K562 (cell line): ENCODE data around the gene AMBP. TPM values are rescaled to one million over a fixed set of nuclear protein-coding genes. Genes with fewer than 3 reads are reported as not detected.

Source experiments
- BRF1 ChIP-seq: IDR thresholded peaks from 3 replicates; pipeline ENCODE4 v1.6.1; 2011; ENCODE audit warnings: borderline replicate concordance, mild to moderate bottlenecking; ENCODE audit not compliant: insufficient read length; ENCODE audit errors: extremely low read depth
- C11orf30 ChIP-seq: fragments of 450-650 bp; IDR thresholded peaks from 2 replicates; pipeline ENCODE4 v1.6.1; 2016; ENCODE audit warnings: low read depth, mild to moderate bottlenecking
- CBFA2T3 ChIP-seq: fragments of 450-650 bp; IDR thresholded peaks from 2 replicates; pipeline ENCODE4 v1.6.1; 2017
- CHD4 ChIP-seq: fragments of 200-600 bp; sonication (generic); IDR thresholded peaks from 3 replicates; pipeline ENCODE4 v1.6.1; 2012; ENCODE audit warnings: low read depth, mild to moderate bottlenecking, mixed read lengths, low read length, inconsistent platforms; ENCODE audit not compliant: insufficient read depth, insufficient replicate concordance, poor library complexity, severe bottlenecking
- DMBX1 ChIP-seq: fragments of 250-450 bp; sonication (Bioruptor Pico); IDR thresholded peaks from 2 replicates; pipeline ENCODE4 v1.8.0; 2022; ENCODE audit warnings: inconsistent platforms, mild to moderate bottlenecking, moderate library complexity, borderline replicate concordance
- DPF2 ChIP-seq: fragments of 450-650 bp; IDR thresholded peaks from 2 replicates; pipeline ENCODE4 v1.6.1; 2016
- FOXP1 ChIP-seq: sonication (generic); formaldehyde crosslinking; IDR thresholded peaks from 2 replicates; pipeline ENCODE4 v1.8.0; 2022; ENCODE audit warnings: mild to moderate bottlenecking, missing genetic modification reagents
- HNRNPLL ChIP-seq: fragments of 200-400 bp; formaldehyde crosslinking; IDR thresholded peaks from 2 replicates; pipeline ENCODE4 v1.6.1; 2017; ENCODE audit warnings: low read length, low read depth, mild to moderate bottlenecking; ENCODE audit not compliant: poor library complexity, severe bottlenecking
- KDM1A ChIP-seq, 2 experiments: fragments of 450-650 bp; IDR thresholded peaks; 2 replicates each; pipeline ENCODE4 v1.6.1; 2016; ENCODE audit warnings: mild to moderate bottlenecking in 2 of 2
- MAFF ChIP-seq: IDR thresholded peaks from 2 replicates; pipeline ENCODE4 v1.6.1; 2012; ENCODE audit warnings: low read length, improper control_type of control experiment
- NFE2 ChIP-seq: IDR thresholded peaks from 2 replicates; pipeline ENCODE4 v1.6.1; 2014; ENCODE audit warnings: antibody characterized with exemption, low read depth
- NR4A1 ChIP-seq, 2 experiments: fragments of 250-450 bp in 1 of 2; fragments of 450-650 bp in 1 of 2; sonication (Bioruptor Pico) in 1 of 2; IDR thresholded peaks; 2 replicates each; pipeline versions ENCODE4 v1.4.0 to v1.6.1; 2016 to 2020; ENCODE audit warnings: mild to moderate bottlenecking in 2 of 2, missing compliant biosample characterization in 1 of 2, missing genetic modification characterization in 1 of 2, moderate library complexity in 1 of 2
- SLC30A9 ChIP-seq: fragments of 250-450 bp; sonication (Bioruptor Pico); IDR thresholded peaks from 2 replicates; pipeline ENCODE4 v1.8.0; 2022; ENCODE audit warnings: mild to moderate bottlenecking, moderate library complexity
- SMARCB1 ChIP-seq: IDR thresholded peaks from 2 replicates; pipeline ENCODE4 v1.6.1; 2011; ENCODE audit warnings: improper control_type of control experiment, low read depth; ENCODE audit not compliant: insufficient read length
- SPI1 ChIP-seq: IDR thresholded peaks from 2 replicates; pipeline ENCODE4 v1.6.1; 2011; ENCODE audit warnings: low read depth, low read length, control low read depth, borderline replicate concordance
- ZNF311 ChIP-seq: fragments of 250-450 bp; sonication (Bioruptor Pico); IDR thresholded peaks from 2 replicates; pipeline ENCODE4 v1.4.0; 2020; ENCODE audit warnings: mild to moderate bottlenecking, moderate library complexity
- ZNF668 ChIP-seq: fragments of 250-450 bp; sonication (Bioruptor Pico); IDR thresholded peaks from 2 replicates; pipeline ENCODE4 v1.8.0; 2022; ENCODE audit warnings: mild to moderate bottlenecking, inconsistent platforms
- ZZZ3 ChIP-seq: fragments of 450-650 bp; IDR thresholded peaks from 2 replicates; pipeline ENCODE4 v1.6.1; 2016; ENCODE audit warnings: antibody characterized with exemption, mild to moderate bottlenecking, moderate library complexity
- polyA plus RNA-seq, 8 experiments: library from polyadenylated mRNA; depleted of rRNA in 4 of 8; stranded (reverse) in 5 of 8; unstranded in 3 of 8; fragments of >200 nt; fragmentation: Nextera tagmentation in 2 of 8; fragmentation: Illumina TruSeq in 1 of 8; extraction: Ambion mirVana in 2 of 8; extraction: Trizol in 1 of 8; gene quantifications; 2 replicates each; pipeline versions ENCODE4 v1.2.1 to v1.2.3, GENCODE V29; 2011 to 2014; ENCODE audit warnings: inconsistent platforms in 1 of 8, missing spikeins in 1 of 8
- total RNA-seq, 7 experiments: library from RNA; depleted of rRNA in 6 of 7; stranded (reverse); fragments of >200 nt in 6 of 7; fragmentation: Illumina TruSeq in 2 of 7; extraction: Trizol in 2 of 7; gene quantifications; 2 replicates each; pipeline versions ENCODE4 v1.2.1 to v1.2.3, GENCODE V29; 2011 to 2021; ENCODE audit warnings: low replicate concordance in 1 of 7
- TF ChIP-seq, protein P1 (sequence below): sonication (generic); formaldehyde crosslinking; IDR thresholded peaks from 2 replicates; pipeline ENCODE4 v1.8.0; 2022; ENCODE audit warnings: mild to moderate bottlenecking, missing genetic modification reagents

AMBP gene
- total and polyA plus RNA-seq, 9 of the 15 experiments (the other 6 are each of a cell fraction or from before 2014, with no cell fraction given) = 1.3 TPM; not detected in 8

DNA sequence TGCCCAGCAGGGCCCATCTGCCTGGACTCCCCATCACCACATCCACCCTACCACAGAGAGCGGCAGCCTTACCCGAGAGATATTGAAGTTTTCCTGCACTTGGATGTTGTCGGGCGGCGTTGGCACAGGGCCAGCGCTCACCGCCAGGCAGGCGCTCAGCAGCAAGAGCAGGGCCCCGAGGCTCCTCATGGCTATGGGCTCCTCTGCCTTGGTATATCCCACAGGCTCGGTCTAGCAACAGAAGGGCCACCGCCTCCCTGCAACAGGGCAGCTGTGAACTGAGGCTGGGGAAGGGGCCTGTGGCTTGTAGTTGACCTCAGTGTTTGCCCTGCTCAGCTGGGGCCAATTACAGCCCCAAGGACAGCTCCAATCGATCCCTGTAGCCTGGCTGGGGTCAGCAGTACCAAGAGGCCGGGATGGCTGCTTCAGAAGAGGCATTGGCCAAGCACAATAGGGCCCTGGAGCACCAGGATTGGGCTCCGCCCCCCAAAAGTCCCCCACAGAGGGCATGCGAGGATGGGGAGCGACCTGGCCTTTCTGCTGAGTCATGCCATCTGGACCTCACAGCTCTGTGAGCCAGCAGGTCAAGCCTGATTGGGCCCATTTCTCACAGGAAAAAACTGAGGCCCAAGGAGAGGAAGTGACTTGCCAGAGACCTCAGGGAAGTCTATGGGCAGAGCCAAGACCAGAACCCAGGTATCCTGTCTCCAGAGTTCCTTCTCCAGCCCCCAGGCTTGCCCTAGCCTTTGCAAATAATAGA is at the start of gene AMBP (continued):
- TF ChIP-seq MAFF = peak; percentile 79
- no peak for TF ChIP-seq BRF1
- TF ChIP-seq ZNF668 (CRISPR knock-in tag) = no peak
- TF ChIP-seq NFE2 = peak; percentile 83
- peak; percentile 88 for TF ChIP-seq C11orf30
- TF ChIP-seq FOXP1 = no peak
- TF ChIP-seq DMBX1 = no peak
- TF ChIP-seq ZNF311 = no peak
- no peak for TF ChIP-seq HNRNPLL
- TF ChIP-seq CHD4 = no peak
- TF ChIP-seq SPI1 = peak; percentile 51; the same call in 1 of the 2 replicates
- TF ChIP-seq KDM1A (IDR thresholded peaks at IDR 0.05) = 0 out of 4 replicates have a peak, but pooled peaks of 1 of the 2 experiments have one; percentile 10
- no peak for TF ChIP-seq SMARCB1
- no peak for TF ChIP-seq SLC30A9
- TF ChIP-seq NR4A1 (CRISPR knock-in tag; IDR thresholded peaks at IDR 0.05) = no peak
- no peak for TF ChIP-seq NR4A1 (tag; IDR thresholded peaks at IDR 0.05)
- 0 out of 2 replicates have a peak, but pooled peaks have one; percentile 18 for TF ChIP-seq DPF2
- TF ChIP-seq, protein P1, sequence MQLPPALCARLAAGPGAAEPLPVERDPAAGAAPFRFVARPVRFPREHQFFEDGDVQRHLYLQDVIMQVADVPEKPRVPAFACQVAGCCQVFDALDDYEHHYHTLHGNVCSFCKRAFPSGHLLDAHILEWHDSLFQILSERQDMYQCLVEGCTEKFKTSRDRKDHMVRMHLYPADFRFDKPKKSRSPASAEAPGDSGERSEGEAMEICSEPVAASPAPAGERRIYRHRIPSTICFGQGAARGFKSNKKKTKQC (CRISPR knock-in tag) = no peak
- peak; percentile 47 for TF ChIP-seq CBFA2T3
- no peak for TF ChIP-seq ZZZ3
